GM18951 (cell line): ENCODE results near the gene NOP9.

Source experiments
- POLR2A ChIP-seq: IDR thresholded peaks from 4 replicates; pipeline ENCODE4 v1.6.1; 2011; ENCODE audit warnings: mild to moderate bottlenecking; ENCODE audit not compliant: insufficient read length, insufficient read depth; ENCODE audit errors: extremely low read depth
- in situ Hi-C: fragments of 300-500 bp; cut with MboI; formaldehyde crosslinking; loops from one replicate; pipeline ENCODE4 v1.12.0; 2022; ENCODE audit warnings: low sequenced_read_pairs, mixed read lengths, inconsistent platforms; ENCODE audit not compliant: unreplicated experiment

The NOP9 gene

GRCh38 chr14:24260026-24260779, 39.4 kb upstream of the NOP9 start:
- in situ Hi-C loops = no loop called here
- TF ChIP-seq POLR2A = no peak

GRCh38 chr14:24260780-24261157, 38.9 kb upstream of the NOP9 start:
- TF ChIP-seq POLR2A = no peak
- in situ Hi-C loops = no loop called here

- TF ChIP-seq POLR2A = no peak
- in situ Hi-C loops = no loop called here
Measured at GRCh38 chr14:24261256-24261968, 38.2 kb upstream of the NOP9 start.

GRCh38 chr14:24261969-24262327, 37.7 kb upstream of the NOP9 start:
- in situ Hi-C loops = no loop called here
- no peak for TF ChIP-seq POLR2A

GRCh38 chr14:24262821-24263733, 36.6 kb upstream of the NOP9 start, which contains the start of gene TGM1:
TGM1 (minus strand) TSS chr14:24263177; CDS start chr14:24262352, 825 bp downstream.
- in situ Hi-C loops = no loop called here
- TF ChIP-seq POLR2A = no peak

- in situ Hi-C loops = no loop called here
- no peak for TF ChIP-seq POLR2A
Measured at GRCh38 chr14:24263848-24264247, 35.8 kb upstream of the NOP9 start.

GRCh38 chr14:24264298-24264697, 35.4 kb upstream of the NOP9 start:
- no peak for TF ChIP-seq POLR2A
- in situ Hi-C loops = no loop called here

GRCh38 chr14:24266344-24267244, 33.1 kb upstream of the NOP9 start:
- in situ Hi-C loops = no loop called here
- TF ChIP-seq POLR2A = no peak

GRCh38 chr14:24267516-24267915, 32.1 kb upstream of the NOP9 start:
- in situ Hi-C loops = no loop called here
- no peak for TF ChIP-seq POLR2A

GRCh38 chr14:24268225-24268624, 31.4 kb upstream of the NOP9 start:
- no peak for TF ChIP-seq POLR2A
- in situ Hi-C loops = no loop called here

GRCh38 chr14:24269368-24269767, 30.3 kb upstream of the NOP9 start:
- TF ChIP-seq POLR2A = no peak
- in situ Hi-C loops = no loop called here

- in situ Hi-C loops = no loop called here
- TF ChIP-seq POLR2A = no peak
Measured at GRCh38 chr14:24269910-24270536, 29.6 kb upstream of the NOP9 start.
